ENCODE data around the gene LAMTOR2.

The LAMTOR2 gene

GRCh38 chr1:156083800-156084790, 29.5 kb downstream of the LAMTOR2 start:
- H3K36me3 ChIP-seq (ENCODE audit: control insufficient read depth in 2 of 2, insufficient read depth in 2 of 2, low read length in 2 of 2), result no peaks in the 10 kb centered on the region
- no peak overlapping the region for H3K9ac ChIP-seq (ENCODE audit: low read length in 2 of 2)
- H3K9me3 ChIP-seq (ENCODE audit: control insufficient read depth in 2 of 2, low read length in 2 of 2), result no peaks in the 10 kb centered on the region
- no peaks in the 10 kb centered on the region for H3K27me3 ChIP-seq (ENCODE audit: control insufficient read depth in 1 of 2, insufficient read depth in 2 of 2, low read length in 2 of 2)
- H3K4me1 ChIP-seq (ENCODE audit: control insufficient read depth, insufficient read depth, low read length), result peaks cover 21% of the 10 kb centered on the region
- H3K4me3 ChIP-seq (ENCODE audit: low read length in 2 of 2), result no peak overlapping the region
- no peak overlapping the region for H3K27ac ChIP-seq (ENCODE audit: low read length)

- Histone ChIP-seq H3K27me3 (ENCODE audit: control insufficient read depth in 1 of 2, insufficient read depth in 2 of 2, low read length in 2 of 2) (no peaks in the 10 kb centered on the region), H3K36me3 (ENCODE audit: control insufficient read depth in 2 of 2, insufficient read depth in 2 of 2, low read length in 2 of 2) (no peaks in the 10 kb centered on the region), H3K4me1 (ENCODE audit: control insufficient read depth, insufficient read depth, low read length) (peaks cover 27% of the 10 kb centered on the region)
Measured at GRCh38 chr1:156086256-156086662, 31.7 kb downstream of the LAMTOR2 start.

GRCh38 chr1:156089704-156090103, 35.1 kb downstream of the LAMTOR2 start:
- Histone ChIP-seq H3K4me1 (ENCODE audit: control insufficient read depth, insufficient read depth, low read length) (peaks cover 16% of the 10 kb centered on the region), H3K4me3 (ENCODE audit: low read length in 2 of 2) (no peak overlapping the region), H3K27ac (ENCODE audit: low read length) (no peak overlapping the region), H3K27me3 (ENCODE audit: control insufficient read depth in 1 of 2, insufficient read depth in 2 of 2, low read length in 2 of 2) (no peaks in the 10 kb centered on the region), H3K9me3 (ENCODE audit: control insufficient read depth in 2 of 2, low read length in 2 of 2) (no peaks in the 10 kb centered on the region), H3K36me3 (ENCODE audit: control insufficient read depth in 2 of 2, insufficient read depth in 2 of 2, low read length in 2 of 2) (peaks cover 0 to 2% of the 10 kb centered on the region in 2 donors), H3K9ac (ENCODE audit: low read length in 2 of 2) (no peak overlapping the region)

More at GRCh38 chr1:156086256-156086662, 31.7 kb downstream of the LAMTOR2 start:
- Histone ChIP-seq H3K27ac (ENCODE audit: low read length) (no peak overlapping the region), H3K4me3 (ENCODE audit: low read length in 2 of 2) (no peak overlapping the region), H3K9ac (ENCODE audit: low read length in 2 of 2) (no peak overlapping the region), H3K9me3 (ENCODE audit: control insufficient read depth in 2 of 2, low read length in 2 of 2) (no peaks in the 10 kb centered on the region)

- peak overlapping the region in 1 of 2 donors; percentile 3 for H3K4me3 ChIP-seq (ENCODE audit: low read length in 2 of 2)
- H3K9me3 ChIP-seq (ENCODE audit: control insufficient read depth in 2 of 2, low read length in 2 of 2), result no peaks in the 10 kb centered on the region
- H3K27me3 ChIP-seq (ENCODE audit: control insufficient read depth in 1 of 2, insufficient read depth in 2 of 2, low read length in 2 of 2), result no peaks in the 10 kb centered on the region
- peaks cover 0 to 2% of the 10 kb centered on the region in 2 donors for H3K36me3 ChIP-seq (ENCODE audit: control insufficient read depth in 2 of 2, insufficient read depth in 2 of 2, low read length in 2 of 2)
- H3K27ac ChIP-seq (ENCODE audit: low read length), result no peak overlapping the region
- H3K9ac ChIP-seq (ENCODE audit: low read length in 2 of 2), result no peak overlapping the region
- peaks cover 16% of the 10 kb centered on the region for H3K4me1 ChIP-seq (ENCODE audit: control insufficient read depth, insufficient read depth, low read length)
Measured at GRCh38 chr1:156090138-156090839, 35.7 kb downstream of the LAMTOR2 start.

- H3K4me3 ChIP-seq (ENCODE audit: low read length in 2 of 2), result peak overlapping the region in 1 of 2 donors; percentile 3
- H3K9me3 ChIP-seq (ENCODE audit: control insufficient read depth in 2 of 2, low read length in 2 of 2), result no peaks in the 10 kb centered on the region
- H3K27me3 ChIP-seq (ENCODE audit: control insufficient read depth in 1 of 2, insufficient read depth in 2 of 2, low read length in 2 of 2), result no peaks in the 10 kb centered on the region
- H3K9ac ChIP-seq (ENCODE audit: low read length in 2 of 2), result no peak overlapping the region
- H3K36me3 ChIP-seq (ENCODE audit: control insufficient read depth in 2 of 2, insufficient read depth in 2 of 2, low read length in 2 of 2), result peaks cover 0 to 2% of the 10 kb centered on the region in 2 donors
- H3K4me1 ChIP-seq (ENCODE audit: control insufficient read depth, insufficient read depth, low read length), result peaks cover 19% of the 10 kb centered on the region
- no peak overlapping the region for H3K27ac ChIP-seq (ENCODE audit: low read length)
Measured at GRCh38 chr1:156090840-156091188, 36.2 kb downstream of the LAMTOR2 start.

GRCh38 chr1:156091610-156092009, 37.0 kb downstream of the LAMTOR2 start:
- Histone ChIP-seq H3K27ac (ENCODE audit: low read length) (no peak overlapping the region), H3K36me3 (ENCODE audit: control insufficient read depth in 2 of 2, insufficient read depth in 2 of 2, low read length in 2 of 2) (peaks cover 0 to 2% of the 10 kb centered on the region in 2 donors), H3K9ac (ENCODE audit: low read length in 2 of 2) (no peak overlapping the region), H3K9me3 (ENCODE audit: control insufficient read depth in 2 of 2, low read length in 2 of 2) (no peaks in the 10 kb centered on the region), H3K4me1 (ENCODE audit: control insufficient read depth, insufficient read depth, low read length) (peaks cover 22% of the 10 kb centered on the region), H3K27me3 (ENCODE audit: control insufficient read depth in 1 of 2, insufficient read depth in 2 of 2, low read length in 2 of 2) (no peaks in the 10 kb centered on the region), H3K4me3 (ENCODE audit: low read length in 2 of 2) (no peak overlapping the region)

- peak overlapping the region; percentile 79 for H3K27ac ChIP-seq (ENCODE audit: low read length)
- no peak overlapping the region for H3K4me3 ChIP-seq (ENCODE audit: low read length in 2 of 2)
- peak overlapping the region in 1 of 2 donors; percentile 51 for H3K9ac ChIP-seq (ENCODE audit: low read length in 2 of 2)
Measured at GRCh38 chr1:156095906-156096508, 41.4 kb downstream of the LAMTOR2 start.

GRCh38 chr1:156096640-156097391, 42.2 kb downstream of the LAMTOR2 start:
- no peaks in the 10 kb centered on the region for H3K9me3 ChIP-seq (ENCODE audit: control insufficient read depth in 2 of 2, low read length in 2 of 2)
- H3K27me3 ChIP-seq (ENCODE audit: control insufficient read depth in 1 of 2, insufficient read depth in 2 of 2, low read length in 2 of 2), result no peaks in the 10 kb centered on the region
- H3K9ac ChIP-seq (ENCODE audit: low read length in 2 of 2), result peak overlapping the region; percentile 48 to 74
- H3K36me3 ChIP-seq (ENCODE audit: control insufficient read depth in 2 of 2, insufficient read depth in 2 of 2, low read length in 2 of 2), result peaks cover 0 to 2% of the 10 kb centered on the region in 2 donors
- peak overlapping the region; percentile 79 for H3K27ac ChIP-seq (ENCODE audit: low read length)
- H3K4me3 ChIP-seq (ENCODE audit: low read length in 2 of 2), result peak overlapping the region; percentile 44 to 47
- H3K4me1 ChIP-seq (ENCODE audit: control insufficient read depth, insufficient read depth, low read length), result peaks cover 27% of the 10 kb centered on the region

More at GRCh38 chr1:156095906-156096508, 41.4 kb downstream of the LAMTOR2 start:
- no peaks in the 10 kb centered on the region for H3K27me3 ChIP-seq (ENCODE audit: control insufficient read depth in 1 of 2, insufficient read depth in 2 of 2, low read length in 2 of 2)
- peaks cover 0 to 2% of the 10 kb centered on the region in 2 donors for H3K36me3 ChIP-seq (ENCODE audit: control insufficient read depth in 2 of 2, insufficient read depth in 2 of 2, low read length in 2 of 2)
- H3K9me3 ChIP-seq (ENCODE audit: control insufficient read depth in 2 of 2, low read length in 2 of 2), result no peaks in the 10 kb centered on the region
- H3K4me1 ChIP-seq (ENCODE audit: control insufficient read depth, insufficient read depth, low read length), result peaks cover 24% of the 10 kb centered on the region

GRCh38 chr1:156097499-156098178, 43.1 kb downstream of the LAMTOR2 start:
- no peaks in the 10 kb centered on the region for H3K27me3 ChIP-seq (ENCODE audit: control insufficient read depth in 1 of 2, insufficient read depth in 2 of 2, low read length in 2 of 2)
- H3K36me3 ChIP-seq (ENCODE audit: control insufficient read depth in 2 of 2, insufficient read depth in 2 of 2, low read length in 2 of 2), result peaks cover 0 to 2% of the 10 kb centered on the region in 2 donors
- H3K4me1 ChIP-seq (ENCODE audit: control insufficient read depth, insufficient read depth, low read length), result peaks cover 35% of the 10 kb centered on the region
- no peak overlapping the region for H3K4me3 ChIP-seq (ENCODE audit: low read length in 2 of 2)
- no peaks in the 10 kb centered on the region for H3K9me3 ChIP-seq (ENCODE audit: control insufficient read depth in 2 of 2, low read length in 2 of 2)
- H3K27ac ChIP-seq (ENCODE audit: low read length), result peak overlapping the region; percentile 79
- H3K9ac ChIP-seq (ENCODE audit: low read length in 2 of 2), result peak overlapping the region; percentile 13 to 48
